Esophagus (tissue), 2 donors: ENCODE data around the gene SMARCB1. TPM values are rescaled to one million over a fixed set of nuclear protein-coding genes. Genes with fewer than 3 reads are reported as not detected.

Experiments used
- H3K27ac ChIP-seq, 2 donors: one replicate each; pipeline ENCODE4 v1.5.1; 2013; ENCODE audit warnings: low read depth in 2 of 2, mild to moderate bottlenecking in 2 of 2, inconsistent platforms in 1 of 2, low read length in 1 of 2, moderate library complexity in 1 of 2
- H3K27me3 ChIP-seq, 2 donors: one replicate each; pipeline ENCODE4 v1.6.1; 2013; ENCODE audit warnings: low read length in 2 of 2, control low read depth in 1 of 2, mild to moderate bottlenecking in 1 of 2; ENCODE audit not compliant: insufficient read depth in 2 of 2, control insufficient read depth in 1 of 2
- H3K36me3 ChIP-seq, 2 donors: one replicate each; pipeline ENCODE4 v1.6.1; 2013; ENCODE audit warnings: low read length in 1 of 2; ENCODE audit not compliant: control insufficient read depth in 2 of 2, insufficient read depth in 2 of 2
- H3K4me1 ChIP-seq, 2 donors: one replicate each; pipeline ENCODE4 v1.6.1; 2013; ENCODE audit warnings: low read length in 1 of 2; ENCODE audit not compliant: control insufficient read depth in 2 of 2, insufficient read depth in 2 of 2
- H3K4me3 ChIP-seq, 2 donors: one replicate each; pipeline ENCODE4 v1.5.1; 2013; ENCODE audit warnings: low read length in 2 of 2, mild to moderate bottlenecking in 2 of 2, low read depth in 1 of 2, moderate library complexity in 1 of 2
- H3K9me3 ChIP-seq, 2 donors: one replicate each; pipeline ENCODE4 v1.6.1; 2013; ENCODE audit warnings: mild to moderate bottlenecking in 2 of 2, low read depth in 1 of 2, low read length in 1 of 2, moderate library complexity in 1 of 2; ENCODE audit not compliant: control insufficient read depth in 2 of 2, insufficient read depth in 1 of 2
- WGBS, 2 donors: extraction: QIAGEN DNeasy Blood & Tissue Kit; methylation state at CpG; one replicate each; pipeline ENCODE4 v1.1.7; 2013; 5-methylcytosine and 5-hydroxymethylcytosine counted together
- polyA plus RNA-seq, 2 donors: library from polyadenylated mRNA; stranded (reverse); fragments of 200-250 nt; gene quantifications; one replicate each; pipeline ENCODE4 v1.2.3, GENCODE V29; 2013
- donor health status: healthy with polysubstance abuse.
- donor health status: Bipolar disorder and iron deficiency.

SMARCB1 gene
- polyA plus RNA-seq, 2 donors, result 32.1 to 51.6 TPM

DNA sequence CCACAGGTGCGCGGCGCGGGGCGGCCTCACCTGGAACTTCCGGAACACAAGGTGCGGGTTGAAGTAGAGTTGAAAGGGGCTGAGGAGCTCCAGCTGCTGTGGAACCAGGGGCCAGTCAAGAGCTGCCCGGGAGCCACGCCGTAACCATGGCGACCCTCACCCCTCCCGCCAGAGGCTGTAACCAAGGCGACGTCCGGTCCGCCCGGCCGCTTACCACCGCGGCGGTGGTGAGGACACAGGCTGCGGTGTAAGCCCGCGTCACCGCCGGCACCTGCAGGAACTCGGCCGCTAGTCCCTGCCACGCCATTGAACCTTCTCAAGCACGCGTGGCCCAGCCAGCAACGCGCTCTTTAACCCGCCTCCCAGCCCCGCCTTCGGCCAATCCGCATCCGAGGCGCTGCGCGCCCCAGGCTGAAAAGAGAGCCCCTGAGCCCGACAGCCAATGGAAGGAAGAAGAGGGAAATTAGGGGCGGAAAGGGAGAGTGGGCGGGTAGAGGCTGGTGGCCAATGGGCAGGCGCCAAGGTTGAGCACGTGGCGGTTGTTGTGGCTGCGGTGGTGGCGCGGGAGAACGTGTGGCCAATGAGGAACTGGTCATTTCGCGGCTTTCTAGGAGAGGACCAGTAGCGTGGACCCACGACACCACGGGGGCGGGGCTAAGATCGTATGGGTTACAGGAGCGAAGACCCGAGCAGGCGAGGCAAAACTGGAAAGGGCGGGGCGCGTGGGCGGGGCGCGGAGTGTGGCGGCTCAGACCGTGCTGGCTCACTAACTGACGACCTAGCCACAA lies 52.1 kb downstream of the SMARCB1 start, which contains the start of gene DERL3:
Gene DERL3 (minus strand): TSS at position 326 of the 788 bp plus-strand sequence. CDS start 19 bp downstream, at position 307.
- peaks cover 0 to 6% of the 10 kb centered on the region in 2 donors for H3K4me1 ChIP-seq
- peaks cover 11 to 15% of the 10 kb centered on the region in 2 donors for H3K36me3 ChIP-seq
- peak within 1 kb of the TSS in 1 of 2 donors; percentile 46 for H3K4me3 ChIP-seq
- H3K27ac ChIP-seq, result no peak within 1 kb of the TSS
- 3 to 6% methylated on average over 62 to 70 of the region's 70 CpGs for WGBS, 2 donors
- H3K9me3 ChIP-seq, result no peaks in the 10 kb centered on the region
- H3K27me3 ChIP-seq, result no peaks in the 10 kb centered on the region

DNA sequence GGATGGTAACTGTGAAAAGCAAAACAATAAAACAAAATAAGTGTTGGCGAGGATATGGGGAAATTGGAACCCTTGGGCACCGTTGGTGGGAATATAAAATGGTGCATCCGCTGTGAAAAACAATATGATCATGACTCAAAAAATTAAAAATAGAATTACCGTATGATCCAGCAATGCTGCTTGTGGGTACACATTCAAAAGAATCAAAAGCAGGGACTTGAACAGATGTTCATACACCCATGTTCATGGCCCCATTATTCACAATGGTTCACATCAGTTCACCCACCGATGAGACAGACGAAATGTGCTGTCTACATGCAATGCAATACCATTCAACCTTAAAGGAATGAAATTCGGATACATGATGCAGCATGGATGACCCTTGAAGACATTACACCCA lies 53.3 kb downstream of the SMARCB1 start:
- 74 to 76% methylated on average over 7 of the region's 7 CpGs for WGBS, 2 donors
- Histone ChIP-seq H3K4me3 (no peak overlapping the region), H3K27me3 (no peaks in the 10 kb centered on the region), H3K9me3 (no peaks in the 10 kb centered on the region), H3K36me3 (peaks cover 5 to 8% of the 10 kb centered on the region in 2 donors), H3K27ac (no peak overlapping the region), H3K4me1 (peaks cover 0 to 6% of the 10 kb centered on the region in 2 donors)

DNA sequence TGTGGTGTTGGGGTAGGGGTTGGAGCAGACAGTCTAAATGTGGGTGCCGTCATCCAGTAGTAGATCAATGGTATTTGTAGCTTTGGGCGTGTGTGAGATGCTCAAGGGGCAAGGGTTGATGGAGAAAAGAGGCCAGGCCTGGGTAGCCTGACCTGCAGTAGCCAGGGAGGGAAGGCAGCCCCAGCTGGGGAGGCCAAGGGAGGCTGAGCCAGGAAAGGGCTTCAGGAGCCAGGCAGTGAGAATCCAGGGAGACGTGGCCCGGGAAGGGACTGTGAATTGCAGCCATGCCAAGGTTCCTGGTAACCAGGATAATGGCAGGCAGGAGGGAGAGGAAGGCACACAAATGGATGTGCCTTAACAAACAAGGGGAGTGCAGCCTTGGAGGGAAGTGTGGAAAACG lies 54.5 kb downstream of the SMARCB1 start:
- peaks cover 0 to 7% of the 10 kb centered on the region in 2 donors for H3K4me1 ChIP-seq
- H3K9me3 ChIP-seq, result no peaks in the 10 kb centered on the region
- H3K4me3 ChIP-seq, result no peak overlapping the region
- H3K27ac ChIP-seq, result no peak overlapping the region
- H3K36me3 ChIP-seq, result peaks cover 0 to 2% of the 10 kb centered on the region in 2 donors
- WGBS, 2 donors, result 73 to 78% methylated on average over 5 of the region's 5 CpGs
- no peaks in the 10 kb centered on the region for H3K27me3 ChIP-seq

DNA sequence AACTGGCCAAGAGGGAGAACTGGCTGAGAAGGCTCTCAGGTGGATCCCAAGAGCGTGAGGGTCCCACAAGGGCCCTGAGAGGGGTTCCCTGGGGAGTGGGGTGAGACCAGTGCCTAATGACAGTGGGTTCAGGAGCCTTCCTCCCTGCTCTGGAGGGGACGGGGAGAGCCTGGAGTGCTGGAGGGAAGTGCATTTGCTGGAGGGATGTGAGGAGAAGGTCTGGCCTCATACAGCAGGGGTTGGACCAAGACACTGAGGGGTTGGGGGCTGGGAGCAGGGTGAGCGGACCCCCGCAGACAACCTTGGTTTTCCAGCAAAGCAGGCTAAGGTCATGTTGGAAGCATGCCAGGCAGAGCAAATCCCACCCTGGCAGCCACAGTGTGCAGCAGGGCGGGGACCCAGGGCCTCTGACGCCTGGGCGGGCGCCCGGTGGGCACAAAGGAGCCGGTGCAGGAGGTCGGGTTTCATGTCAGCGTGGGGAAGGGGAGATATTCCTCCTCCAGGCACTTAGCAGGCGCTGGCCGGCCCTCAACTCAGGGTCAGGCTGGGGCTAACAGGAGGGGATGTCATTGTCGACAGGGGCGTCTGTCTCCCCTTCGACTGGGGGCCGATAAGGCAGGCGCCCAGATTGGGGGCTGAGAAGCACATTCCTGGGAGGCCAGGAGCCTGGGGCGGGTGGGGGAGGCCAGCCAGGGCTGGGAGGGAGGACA lies 55.1 kb downstream of the SMARCB1 start:
- WGBS, 2 donors, result 81% methylated on average over 20 of the region's 20 CpGs
- Histone ChIP-seq H3K36me3 (peaks cover 0 to 2% of the 10 kb centered on the region in 2 donors), H3K4me3 (no peak overlapping the region), H3K27ac (no peak overlapping the region), H3K9me3 (no peaks in the 10 kb centered on the region), H3K27me3 (no peaks in the 10 kb centered on the region), H3K4me1 (peaks cover 0 to 9% of the 10 kb centered on the region in 2 donors)

DNA sequence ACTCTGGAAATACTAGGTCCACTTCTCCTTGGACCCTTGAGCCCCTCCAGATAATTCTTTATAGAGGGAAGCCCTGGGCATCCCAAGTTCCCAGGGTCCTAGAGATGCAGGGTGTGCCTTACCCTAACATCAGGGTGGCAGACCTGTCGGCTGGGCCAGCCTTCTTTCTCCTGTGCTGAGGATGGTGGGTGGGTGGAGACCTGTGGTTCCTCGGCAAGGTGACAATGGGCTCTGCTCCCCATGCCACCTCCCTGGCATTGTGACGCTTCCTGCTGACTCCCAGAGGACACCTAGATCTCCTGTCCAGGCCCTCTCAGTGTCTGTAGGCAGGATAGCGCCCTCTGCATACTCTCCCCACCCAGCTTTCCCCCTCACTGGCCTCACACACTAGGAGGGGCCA lies 55.8 kb downstream of the SMARCB1 start:
- peaks cover 0 to 9% of the 10 kb centered on the region in 2 donors for H3K4me1 ChIP-seq
- no peak overlapping the region for H3K27ac ChIP-seq
- no peaks in the 10 kb centered on the region for H3K9me3 ChIP-seq
- no peak overlapping the region for H3K4me3 ChIP-seq
- 74 to 80% methylated on average over 4 of the region's 4 CpGs for WGBS, 2 donors
- no peaks in the 10 kb centered on the region for H3K36me3 ChIP-seq
- no peaks in the 10 kb centered on the region for H3K27me3 ChIP-seq

DNA sequence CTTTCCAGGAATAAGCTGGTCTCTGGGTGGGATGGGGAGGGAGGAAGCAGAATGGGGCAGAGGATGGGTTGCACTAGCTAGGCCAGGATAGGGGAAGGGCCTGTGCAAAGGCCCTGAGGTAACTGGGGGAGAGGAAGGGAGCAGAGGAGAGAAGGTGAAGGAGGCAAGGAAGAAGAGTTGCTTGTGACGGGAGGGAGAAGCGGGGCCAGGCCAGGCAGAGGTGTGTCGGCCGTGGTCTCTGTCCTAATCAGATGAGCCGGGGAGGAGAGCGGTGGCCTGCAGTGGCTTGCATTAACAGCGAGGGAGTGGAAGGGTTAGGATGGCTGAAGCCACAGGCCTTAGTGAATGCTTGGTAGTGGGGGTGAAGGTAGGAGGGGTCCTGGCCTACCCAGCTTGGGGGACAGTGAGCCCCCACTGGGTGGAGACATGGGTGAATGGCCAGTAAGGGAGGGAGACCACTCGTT lies 58.0 kb downstream of the SMARCB1 start:
- H3K36me3 ChIP-seq, result no peaks in the 10 kb centered on the region
- no peaks in the 10 kb centered on the region for H3K27me3 ChIP-seq
- no peak overlapping the region for H3K4me3 ChIP-seq
- peaks cover 0 to 8% of the 10 kb centered on the region in 2 donors for H3K4me1 ChIP-seq
- no peaks in the 10 kb centered on the region for H3K9me3 ChIP-seq
- H3K27ac ChIP-seq, result no peak overlapping the region
- 75 to 79% methylated on average over 8 of the region's 8 CpGs for WGBS, 2 donors

DNA sequence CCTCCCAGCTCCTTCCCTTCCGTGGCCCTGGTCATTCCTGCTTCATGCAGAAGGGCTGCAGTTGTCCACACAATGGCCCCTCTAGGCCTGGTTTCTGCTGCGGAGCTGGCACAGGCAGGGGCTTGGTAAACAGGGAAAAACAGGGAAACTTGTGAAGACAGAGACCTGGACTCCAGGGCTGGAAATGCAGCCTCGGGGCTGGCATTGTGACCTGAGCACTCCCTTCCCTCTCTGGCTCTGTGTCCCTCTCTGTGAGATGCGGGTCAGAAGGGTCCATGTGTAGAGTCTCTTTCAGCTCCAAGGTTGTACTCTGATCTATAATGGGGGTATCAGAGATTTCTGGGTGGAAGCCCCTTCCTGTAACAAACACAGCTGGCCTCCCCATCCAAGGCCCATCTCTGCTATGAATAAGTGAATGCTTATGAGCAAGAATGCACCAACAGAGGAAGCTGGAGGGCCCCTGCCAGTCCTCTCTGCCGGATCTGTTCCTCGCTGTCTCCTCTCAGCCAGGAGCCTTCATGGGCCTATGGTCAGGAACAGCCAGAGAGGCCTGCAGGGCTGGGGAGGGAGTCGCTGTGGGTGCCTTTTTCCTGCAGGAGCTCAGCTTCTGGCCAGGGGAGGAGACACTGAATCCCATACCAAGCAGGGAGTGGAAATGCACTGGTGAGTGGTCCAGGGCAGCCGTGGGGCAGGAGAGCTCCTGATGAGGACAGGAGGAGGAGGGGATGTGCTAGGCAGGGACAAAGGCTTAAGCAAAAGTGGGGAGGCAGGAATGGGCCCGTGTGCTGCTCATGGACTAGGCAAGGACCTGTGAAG lies 58.7 kb downstream of the SMARCB1 start:
- H3K4me1 ChIP-seq, result peaks cover 0 to 8% of the 10 kb centered on the region in 2 donors
- 63 to 71% methylated on average over 9 of the region's 9 CpGs for WGBS, 2 donors
- no peak overlapping the region for H3K27ac ChIP-seq

DNA sequence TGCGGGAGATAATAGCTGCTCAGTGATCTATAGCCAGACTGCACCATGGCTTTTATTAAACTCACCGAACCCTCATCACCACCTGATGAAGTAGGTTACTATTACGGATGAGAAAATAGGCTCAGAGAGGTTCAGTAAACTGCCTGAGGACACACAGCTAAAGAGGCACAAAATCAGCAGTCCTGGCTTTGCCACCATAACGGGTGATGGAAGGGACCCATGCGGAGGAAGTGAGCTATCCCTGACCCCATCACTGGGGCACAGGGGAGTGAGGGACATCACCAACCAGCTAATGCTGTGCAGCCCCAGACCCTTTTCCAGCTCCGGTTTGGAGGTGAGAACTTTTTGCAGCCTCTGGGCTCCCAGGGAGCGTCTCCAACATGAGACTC lies 59.3 kb downstream of the SMARCB1 start:
- no peaks in the 10 kb centered on the region for H3K27me3 ChIP-seq
- H3K4me3 ChIP-seq, result no peak overlapping the region
- H3K4me1 ChIP-seq, result peaks cover 0 to 8% of the 10 kb centered on the region in 2 donors
- H3K36me3 ChIP-seq, result no peaks in the 10 kb centered on the region
- WGBS, 2 donors, result 57 to 58% methylated on average over 7 of the region's 7 CpGs
- H3K27ac ChIP-seq, result no peak overlapping the region
- H3K9me3 ChIP-seq, result no peaks in the 10 kb centered on the region

More for the DNA sequence above, 58.7 kb downstream of the SMARCB1 start:
- no peaks in the 10 kb centered on the region for H3K36me3 ChIP-seq
- no peaks in the 10 kb centered on the region for H3K9me3 ChIP-seq
- H3K27me3 ChIP-seq, result no peaks in the 10 kb centered on the region
- no peak overlapping the region for H3K4me3 ChIP-seq

DNA sequence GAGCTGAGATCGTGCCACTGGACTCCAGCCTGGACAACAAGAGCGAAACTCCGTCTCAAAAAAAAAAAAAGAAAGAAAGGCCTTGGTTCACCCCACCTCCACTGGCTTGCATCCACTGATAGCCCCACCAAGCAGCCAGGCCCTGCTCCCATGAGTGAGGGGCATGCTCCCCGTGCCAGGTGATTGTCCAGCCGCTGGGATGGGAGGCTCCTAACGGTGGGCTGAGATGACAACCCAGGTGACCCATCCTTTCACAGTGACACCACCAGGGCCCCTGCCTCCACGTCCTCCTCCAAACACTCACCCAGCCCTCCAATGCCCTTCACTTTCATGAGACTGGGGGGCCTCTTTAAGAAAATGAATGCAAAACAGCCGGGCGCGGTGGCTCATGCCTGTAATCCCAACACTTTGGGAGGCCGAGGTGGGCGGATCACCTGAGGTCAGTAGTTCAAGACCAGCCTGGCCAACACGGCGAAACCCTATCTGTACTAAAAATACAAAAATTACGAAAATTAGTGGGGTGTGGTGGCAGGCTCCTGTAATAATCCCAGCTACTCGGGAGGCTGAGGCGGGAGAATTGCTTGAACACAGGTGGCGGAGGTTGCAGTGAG lies 60.6 kb downstream of the SMARCB1 start:
- no peak overlapping the region for H3K27ac ChIP-seq
- no peaks in the 10 kb centered on the region for H3K36me3 ChIP-seq
- WGBS, 2 donors, result 88% methylated on average over 17 to 18 of the region's 18 CpGs
- H3K4me3 ChIP-seq, result no peak overlapping the region
- H3K27me3 ChIP-seq, result no peaks in the 10 kb centered on the region
- H3K9me3 ChIP-seq, result no peaks in the 10 kb centered on the region
- peaks cover 0 to 8% of the 10 kb centered on the region in 2 donors for H3K4me1 ChIP-seq
